Right lobe of liver (tissue), 4 donors: ENCODE results near the gene ABL2.

Source experiments
- CTCF ChIP-seq, 4 donors: fragments of 200-600 bp in 3 of 4; fragments of 450-650 bp in 1 of 4; IDR thresholded peaks; one replicate each; pipeline versions ENCODE4 v1.5.1 to v1.8.0; 2016 to 2022; ENCODE audit warnings: antibody characterized with exemption in 4 of 4, mild to moderate bottlenecking in 2 of 4
- POLR2A ChIP-seq: fragments of 450-650 bp; IDR thresholded peaks from one replicate; pipeline ENCODE4 v1.6.1; 2017; ENCODE audit warnings: antibody characterized with exemption, mild to moderate bottlenecking
- donor health status: DM: no; HTN: no; CAD: no.
- donor health status: DM: no; HTN: no; CAD: no.
- donor health status: DM: no; HTN: yes; CAD: no.

DNA sequence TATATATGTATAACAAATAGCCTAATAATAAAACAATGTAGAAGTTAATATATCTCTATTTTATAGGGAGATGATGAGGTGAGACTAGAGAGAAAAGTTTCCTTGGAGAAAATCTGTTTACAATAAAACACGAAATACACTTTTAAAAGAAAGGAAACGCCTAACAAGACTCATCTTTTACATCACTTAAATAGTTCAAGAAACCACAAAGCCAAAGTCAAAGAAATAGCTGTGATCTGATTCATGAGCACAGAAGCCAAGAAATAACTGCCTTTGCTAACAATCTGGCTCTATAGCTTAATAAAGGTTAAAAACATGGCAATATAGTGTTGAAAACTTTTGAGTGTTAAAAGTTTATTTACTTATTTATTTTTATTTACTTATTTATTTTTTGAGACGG, 86.2 kb downstream of the ABL2 start:
- TF ChIP-seq CTCF (IDR thresholded peaks at IDR 0.05) = no peak
- TF ChIP-seq POLR2A = no peak
